Vagina (tissue), 2 donors: ENCODE measurements around the gene LSG1.

ENCODE experiments used
- CTCF ChIP-seq, 3 experiments: fragments of 450-650 bp in 2 of 3; fragments of 200-600 bp in 1 of 3; sonication (generic) in 1 of 3; IDR thresholded peaks; one replicate each; pipeline ENCODE4 v1.5.1; 2017 to 2019; ENCODE audit warnings: antibody characterized with exemption in 3 of 3, mild to moderate bottlenecking in 2 of 3, moderate library complexity in 2 of 3
- POLR2AphosphoS5 ChIP-seq, 2 donors: sonication (generic); formaldehyde crosslinking; IDR thresholded peaks; one replicate each; pipeline ENCODE4 v1.9.0; 2017; ENCODE audit warnings: antibody characterized with exemption in 2 of 2, mild to moderate bottlenecking in 2 of 2, low read depth in 1 of 2; ENCODE audit not compliant: insufficient read depth in 1 of 2

DNA sequence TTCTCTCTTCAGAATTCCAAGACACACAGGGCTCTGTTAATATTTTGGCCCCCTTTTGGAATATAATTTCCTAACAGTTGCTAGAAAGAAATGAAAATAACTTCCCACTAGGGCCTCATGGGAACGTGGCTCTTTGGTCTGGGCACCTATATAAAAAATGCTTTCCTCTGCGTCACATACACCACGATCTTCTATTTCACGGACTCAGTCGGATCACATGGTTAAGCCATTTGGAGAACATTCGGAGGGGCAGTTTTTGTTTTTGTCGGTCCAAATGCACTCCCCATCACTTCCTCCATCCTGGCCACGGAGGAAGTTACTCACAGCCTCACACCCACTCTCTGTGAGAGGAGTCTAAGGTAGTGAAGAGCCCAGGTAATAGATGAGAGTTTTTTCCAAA, 59.8 kb downstream of the LSG1 start:
- TF ChIP-seq CTCF (IDR thresholded peaks at IDR 0.05) (no peak), POLR2AphosphoS5 (IDR thresholded peaks at IDR 0.05; ENCODE audit: insufficient read depth in 1 of 2, low read depth in 1 of 2) (no peak)
